ENCODE data around the gene GTF2H2. TPM values are rescaled to one million over a fixed set of nuclear protein-coding genes. Genes with fewer than 3 reads are reported as not detected.
"Not testable (repeated sequence)": the region's sequence is repeated elsewhere in the genome, so short reads cannot be mapped to it uniquely, and the experiment has no call there.

GTF2H2 gene
- total RNA-seq: 0.53 and 8.2 TPM in 2 replicates

GRCh38 chr5:71067262-71067928 is at the start of gene GTF2H2:
Gene GTF2H2 (minus strand): TSS chr5:71067676. CDS start chr5:71062763, 4,913 bp downstream.
- DNase-seq (ENCODE audit: extremely low read depth, low read depth, low spot score): not testable (repeated sequence)

GRCh38 chr5:71109730-71110275 is 42.3 kb upstream of the GTF2H2 start:
- not testable (repeated sequence) for DNase-seq (ENCODE audit: extremely low read depth, low read depth, low spot score)

- DNase-seq (ENCODE audit: extremely low read depth, low read depth, low spot score): not testable (repeated sequence)
Measured at GRCh38 chr5:71099996-71100395, 32.5 kb upstream of the GTF2H2 start.

- not testable (repeated sequence) for DNase-seq (ENCODE audit: extremely low read depth, low read depth, low spot score)
Measured at GRCh38 chr5:71097930-71098203, 30.4 kb upstream of the GTF2H2 start.

- DNase-seq (ENCODE audit: extremely low read depth, low read depth, low spot score): not testable (repeated sequence)
Measured at GRCh38 chr5:71097173-71097929, 29.9 kb upstream of the GTF2H2 start.

- DNase-seq (ENCODE audit: extremely low read depth, low read depth, low spot score): not testable (repeated sequence)
Measured at GRCh38 chr5:71089773-71090172, 22.3 kb upstream of the GTF2H2 start.

- DNase-seq (ENCODE audit: extremely low read depth, low read depth, low spot score): not testable (repeated sequence)
Measured at GRCh38 chr5:71088754-71089153, 21.3 kb upstream of the GTF2H2 start.

- not testable (repeated sequence) for DNase-seq (ENCODE audit: extremely low read depth, low read depth, low spot score)
Measured at GRCh38 chr5:71086145-71086544, 18.7 kb upstream of the GTF2H2 start.

- not testable (repeated sequence) for DNase-seq (ENCODE audit: extremely low read depth, low read depth, low spot score)
Measured at GRCh38 chr5:71084280-71085063, 17.0 kb upstream of the GTF2H2 start.

GRCh38 chr5:71082898-71083297 is 15.4 kb upstream of the GTF2H2 start:
- DNase-seq (ENCODE audit: extremely low read depth, low read depth, low spot score): not testable (repeated sequence)

GRCh38 chr5:71082340-71082739 is 14.9 kb upstream of the GTF2H2 start:
- not testable (repeated sequence) for DNase-seq (ENCODE audit: extremely low read depth, low read depth, low spot score)

- not testable (repeated sequence) for DNase-seq (ENCODE audit: extremely low read depth, low read depth, low spot score)
Measured at GRCh38 chr5:71061322-71061721, 6.2 kb downstream of the GTF2H2 start.

GRCh38 chr5:71059426-71059825 is 8.1 kb downstream of the GTF2H2 start:
- DNase-seq (ENCODE audit: extremely low read depth, low read depth, low spot score): not testable (repeated sequence)

GRCh38 chr5:71044808-71045207 is 22.7 kb downstream of the GTF2H2 start:
- not testable (repeated sequence) for DNase-seq (ENCODE audit: extremely low read depth, low read depth, low spot score)

- not testable (repeated sequence) for DNase-seq (ENCODE audit: extremely low read depth, low read depth, low spot score)
Measured at GRCh38 chr5:71044128-71044527, 23.3 kb downstream of the GTF2H2 start.

- not testable (repeated sequence) for DNase-seq (ENCODE audit: extremely low read depth, low read depth, low spot score)
Measured at GRCh38 chr5:71031046-71031776, 36.3 kb downstream of the GTF2H2 start.

GRCh38 chr5:71025289-71025953 is 42.1 kb downstream of the GTF2H2 start, which contains the start of gene NAIP:
Gene NAIP (minus strand): TSS chr5:71025339. CDS start chr5:71012915, 12,424 bp downstream.
- not testable (repeated sequence) for DNase-seq (ENCODE audit: extremely low read depth, low read depth, low spot score)

GRCh38 chr5:71020643-71021042 is 46.8 kb downstream of the GTF2H2 start:
- not testable (repeated sequence) for DNase-seq (ENCODE audit: extremely low read depth, low read depth, low spot score)

- DNase-seq (ENCODE audit: extremely low read depth, low read depth, low spot score): not testable (repeated sequence)
Measured at GRCh38 chr5:71018376-71019005, 49.0 kb downstream of the GTF2H2 start.

All from glomerular endothelial cell (primary cell).